HepG2 (cell line): Measurements from ENCODE around the gene IPO13. TPM values are rescaled to one million over a fixed set of nuclear protein-coding genes. Genes with fewer than 3 reads are reported as not detected.
A peak's percentile ranks its signal among the peaks of the same experiment; 100 is the strongest.

ENCODE experiments used
- ARID2 ChIP-seq: sonication (generic); formaldehyde crosslinking; IDR thresholded peaks from 2 replicates; pipeline ENCODE4 v1.8.1; 2022; ENCODE audit warnings: mild to moderate bottlenecking, missing genetic modification reagents, borderline replicate concordance
- KIAA2018 ChIP-seq: sonication (generic); formaldehyde crosslinking; IDR thresholded peaks from 2 replicates; pipeline ENCODE4 v1.5.0; 2020; ENCODE audit warnings: mild to moderate bottlenecking, missing genetic modification reagents, borderline replicate concordance
- MAF1 ChIP-seq: sonication (generic); formaldehyde crosslinking; IDR thresholded peaks from 2 replicates; pipeline ENCODE4 v1.5.0; 2020; ENCODE audit warnings: missing genetic modification reagents, borderline replicate concordance
- NBN ChIP-seq: fragments of 450-650 bp; conservative IDR thresholded peaks from 2 replicates; pipeline ENCODE4 v1.6.1; 2017
- ONECUT2 ChIP-seq: sonication (generic); formaldehyde crosslinking; IDR thresholded peaks from 2 replicates; pipeline ENCODE4 v1.4.0; 2020; ENCODE audit warnings: missing genetic modification reagents
- TRIM22 ChIP-seq: fragments of 450-650 bp; IDR thresholded peaks from 2 replicates; pipeline ENCODE4 v1.6.1; 2017
- ZNF180 ChIP-seq: sonication (generic); formaldehyde crosslinking; IDR thresholded peaks from 2 replicates; pipeline ENCODE4 v1.4.0; 2020; ENCODE audit warnings: low read depth, missing genetic modification reagents, borderline replicate concordance
- ZNF235 ChIP-seq: sonication (generic); formaldehyde crosslinking; IDR thresholded peaks from 2 replicates; pipeline ENCODE4 v1.8.1; 2023; ENCODE audit warnings: mild to moderate bottlenecking, missing genetic modification reagents, borderline replicate concordance
- ZNF24 ChIP-seq: fragments of 450-650 bp; IDR thresholded peaks from 2 replicates; pipeline ENCODE4 v1.6.1; 2017; ENCODE audit warnings: antibody characterized with exemption, mild to moderate bottlenecking
- ZNF589 ChIP-seq: sonication (generic); formaldehyde crosslinking; conservative IDR thresholded peaks from 2 replicates; pipeline ENCODE4 v1.8.0; 2022; ENCODE audit warnings: mild to moderate bottlenecking, moderate library complexity, missing genetic modification reagents
- ZNF790 ChIP-seq: sonication (generic); formaldehyde crosslinking; IDR thresholded peaks from 2 replicates; pipeline ENCODE4 v1.8.0; 2022; ENCODE audit warnings: missing genetic modification reagents, mild to moderate bottlenecking, borderline replicate concordance
- ZNF850 ChIP-seq: sonication (generic); formaldehyde crosslinking; conservative IDR thresholded peaks from 2 replicates; pipeline ENCODE4 v1.9.0; 2021; ENCODE audit warnings: mild to moderate bottlenecking, missing genetic modification reagents
- polyA plus RNA-seq, 8 experiments: library from polyadenylated mRNA; depleted of rRNA in 3 of 8; stranded (reverse) in 7 of 8; unstranded in 1 of 8; fragments of >200 nt; fragmentation: Illumina TruSeq in 4 of 8; extraction: Trizol in 4 of 8; gene quantifications; 2 replicates each; pipeline versions ENCODE4 v1.2.1 to v1.2.3, GENCODE V29; 2011 to 2016; ENCODE audit warnings: low read depth in 4 of 8, missing spikeins in 1 of 8, mixed read lengths in 1 of 8; ENCODE audit not compliant: insufficient read depth in 1 of 8
- total RNA-seq, 5 experiments: library from RNA; depleted of rRNA; stranded (reverse); fragments of >200 nt; fragmentation: Illumina TruSeq; extraction: Trizol; gene quantifications; 2 replicates each; pipeline ENCODE4 v1.2.3, GENCODE V29; 2016; ENCODE audit warnings: low read depth in 1 of 5
- TF ChIP-seq, protein P1 (sequence below): sonication (generic); formaldehyde crosslinking; IDR thresholded peaks from 2 replicates; pipeline ENCODE4 v1.4.0; 2020; ENCODE audit warnings: low read depth, mild to moderate bottlenecking, missing genetic modification reagents
- TF ChIP-seq, protein P2 (sequence below): sonication (generic); formaldehyde crosslinking; IDR thresholded peaks from 2 replicates; pipeline ENCODE4 v1.8.0; 2022; ENCODE audit warnings: missing genetic modification reagents, mild to moderate bottlenecking, inconsistent platforms, borderline replicate concordance
- TF ChIP-seq, protein P3 (sequence below): sonication (generic); formaldehyde crosslinking; IDR thresholded peaks from 2 replicates; pipeline ENCODE4 v1.4.0; 2020; ENCODE audit warnings: mild to moderate bottlenecking, missing genetic modification reagents

Gene IPO13
- total and polyA plus RNA-seq, 2 of the 13 experiments (the other 11 are each of a cell fraction or from before 2014, with no cell fraction given) = 12.9 to 15.6 TPM

- TF ChIP-seq, protein P1, sequence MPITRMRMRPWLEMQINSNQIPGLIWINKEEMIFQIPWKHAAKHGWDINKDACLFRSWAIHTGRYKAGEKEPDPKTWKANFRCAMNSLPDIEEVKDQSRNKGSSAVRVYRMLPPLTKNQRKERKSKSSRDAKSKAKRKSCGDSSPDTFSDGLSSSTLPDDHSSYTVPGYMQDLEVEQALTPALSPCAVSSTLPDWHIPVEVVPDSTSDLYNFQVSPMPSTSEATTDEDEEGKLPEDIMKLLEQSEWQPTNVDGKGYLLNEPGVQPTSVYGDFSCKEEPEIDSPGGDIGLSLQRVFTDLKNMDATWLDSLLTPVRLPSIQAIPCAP (CRISPR knock-in tag) = no peak
- TF ChIP-seq ZNF24 (no peak), ARID2 (CRISPR knock-in tag) (0 out of 2 replicates have a peak, but pooled peaks have one; percentile 61), ONECUT2 (CRISPR knock-in tag) (no peak), ZNF235 (no peak), ZNF850 (CRISPR knock-in tag) (no peak), MAF1 (no peak), NBN (no peak), ZNF180 (no peak), TRIM22 (no peak), KIAA2018 (CRISPR knock-in tag) (no peak), ZNF589 (CRISPR knock-in tag) (no peak), ZNF790 (CRISPR knock-in tag) (no peak)
- TF ChIP-seq, protein P2, sequence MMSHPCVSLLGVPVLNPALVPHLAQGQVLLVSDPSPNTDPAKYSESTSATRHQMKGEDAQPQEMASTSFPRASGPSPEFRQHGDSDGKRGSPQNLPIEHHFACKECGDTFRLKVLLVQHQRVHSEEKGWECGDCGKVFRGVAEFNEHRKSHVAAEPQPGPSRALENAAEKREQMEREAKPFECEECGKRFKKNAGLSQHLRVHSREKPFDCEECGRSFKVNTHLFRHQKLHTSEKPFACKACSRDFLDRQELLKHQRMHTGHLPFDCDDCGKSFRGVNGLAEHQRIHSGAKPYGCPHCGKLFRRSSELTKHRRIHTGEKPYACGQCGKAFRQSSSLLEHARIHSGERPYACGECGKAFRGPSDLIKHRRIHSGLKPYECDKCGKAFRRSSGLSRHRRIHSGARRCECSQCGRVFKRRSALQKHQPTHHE = no peak
- TF ChIP-seq, protein P3, sequence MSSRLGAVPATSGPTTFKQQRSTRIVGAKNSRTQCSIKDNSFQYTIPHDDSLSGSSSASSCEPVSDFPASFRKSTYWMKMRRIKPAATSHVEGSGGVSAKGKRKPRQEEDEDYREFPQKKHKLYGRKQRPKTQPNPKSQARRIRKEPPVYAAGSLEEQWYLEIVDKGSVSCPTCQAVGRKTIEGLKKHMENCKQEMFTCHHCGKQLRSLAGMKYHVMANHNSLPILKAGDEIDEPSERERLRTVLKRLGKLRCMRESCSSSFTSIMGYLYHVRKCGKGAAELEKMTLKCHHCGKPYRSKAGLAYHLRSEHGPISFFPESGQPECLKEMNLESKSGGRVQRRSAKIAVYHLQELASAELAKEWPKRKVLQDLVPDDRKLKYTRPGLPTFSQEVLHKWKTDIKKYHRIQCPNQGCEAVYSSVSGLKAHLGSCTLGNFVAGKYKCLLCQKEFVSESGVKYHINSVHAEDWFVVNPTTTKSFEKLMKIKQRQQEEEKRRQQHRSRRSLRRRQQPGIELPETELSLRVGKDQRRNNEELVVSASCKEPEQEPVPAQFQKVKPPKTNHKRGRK (CRISPR knock-in tag) = 0 out of 2 replicates have a peak, but pooled peaks have one; percentile 45
Observed at GRCh38 chr1:43986712-43987111, 40.0 kb downstream of the IPO13 start (continued).
